Pancreas (tissue), 10 donors: ENCODE results near the gene BDH1. TPM values are rescaled to one million over a fixed set of nuclear protein-coding genes. Genes with fewer than 3 reads are reported as not detected.

Source experiments
- ATAC-seq, 4 donors: fragments of 200-7000 bp; cut with Tn5 transposase; one replicate each; pipeline versions ENCODE4 v1.8.0 to v1.9.1; 2020; ENCODE audit warnings: mild to moderate bottlenecking in 4 of 4, moderate library complexity in 4 of 4
- DNase-seq, 6 donors: peaks; one replicate each; pipeline ENCODE4 v3.0.0-alpha.2; 2020
- FAIRE-seq: peaks from 2 replicates; lab custom pipeline; 2012; peaks lifted over from hg19 to GRCh38; lab: Jason Lieb, UNC
- H3K27ac ChIP-seq, 4 donors: fragments of 200-600 bp; sonication (generic); 1 replicate in 3 of 4; 2 replicates in 1 of 4; pipeline versions ENCODE4 v1.5.0 to v1.8.0; 2020
- H3K27me3 ChIP-seq, 4 donors: fragments of 200-600 bp; one replicate each; pipeline ENCODE4 v1.8.0; 2021
- H3K36me3 ChIP-seq, 3 donors: fragments of 200-600 bp; sonication (generic) in 1 of 3; one replicate each; pipeline versions ENCODE4 v1.5.0 to v1.8.0; 2020 to 2021
- H3K4me1 ChIP-seq, 3 donors: fragments of 200-600 bp; one replicate each; pipeline ENCODE4 v1.8.0; 2021
- H3K4me3 ChIP-seq, 4 donors: fragments of 200-600 bp; sonication (generic) in 2 of 4; one replicate each; pipeline versions ENCODE4 v1.5.0 to v1.8.0; 2020 to 2021
- H3K9me3 ChIP-seq, 4 donors: fragments of 200-600 bp; one replicate each; pipeline ENCODE4 v1.8.0; 2021
- CTCF ChIP-seq, 4 donors: fragments of 200-600 bp; sonication (generic) in 3 of 4; IDR thresholded peaks; one replicate each; pipeline versions ENCODE4 v1.5.0 to v1.8.0; 2021; ENCODE audit warnings: antibody characterized with exemption in 4 of 4
- WGBS, 2 donors: extraction: QIAGEN DNeasy Blood & Tissue Kit; methylation state at CpG; one replicate each; pipeline ENCODE4 v1.1.7; 2013; 5-methylcytosine and 5-hydroxymethylcytosine counted together
- intact Hi-C, 3 donors: fragments of 100-400 bp; cut with DNase I; formaldehyde crosslinking; loops; one replicate each; pipeline versions ENCODE4 v1.11.1 to v1.14.2; 2022
- polyA plus RNA-seq, 2 donors: library from polyadenylated mRNA; stranded (reverse); fragments of 200-250 nt; gene quantifications; one replicate each; pipeline ENCODE4 v1.2.3, GENCODE V29; 2013
- total RNA-seq, 6 donors: library from RNA; stranded (reverse); fragmentation: NEBNext Ultra II Directional in 4 of 6; extraction: Animal tissue kit (Norgen Biotek cat#: 25700) in 4 of 6; gene quantifications; one replicate each; pipeline versions ENCODE4 v1.2.1 to v1.2.4, GENCODE V29; 2021 to 2023
- donor health status: healthy with polysubstance abuse.
- donor health status: DM: no; HTN: no; CAD: no; lungs with moderate emphysema.
- donor health status: DM: no; HTN: no; CAD: no.
- donor health status: control.
- donor health status: control.
- donor health status: Bipolar disorder and iron deficiency.
- donor health status: DM: yes; HTN: yes; CAD: no.
- donor health status: DM: no; HTN: no; CAD: no.
- donor health status: DM: no; HTN: no; CAD: no.
- donor health status: DM: yes; HTN: yes; CAD: no.

The BDH1 gene
- total and polyA plus RNA-seq, 8 donors, result 2.1 to 20.8 (median 8.3) TPM

DNA sequence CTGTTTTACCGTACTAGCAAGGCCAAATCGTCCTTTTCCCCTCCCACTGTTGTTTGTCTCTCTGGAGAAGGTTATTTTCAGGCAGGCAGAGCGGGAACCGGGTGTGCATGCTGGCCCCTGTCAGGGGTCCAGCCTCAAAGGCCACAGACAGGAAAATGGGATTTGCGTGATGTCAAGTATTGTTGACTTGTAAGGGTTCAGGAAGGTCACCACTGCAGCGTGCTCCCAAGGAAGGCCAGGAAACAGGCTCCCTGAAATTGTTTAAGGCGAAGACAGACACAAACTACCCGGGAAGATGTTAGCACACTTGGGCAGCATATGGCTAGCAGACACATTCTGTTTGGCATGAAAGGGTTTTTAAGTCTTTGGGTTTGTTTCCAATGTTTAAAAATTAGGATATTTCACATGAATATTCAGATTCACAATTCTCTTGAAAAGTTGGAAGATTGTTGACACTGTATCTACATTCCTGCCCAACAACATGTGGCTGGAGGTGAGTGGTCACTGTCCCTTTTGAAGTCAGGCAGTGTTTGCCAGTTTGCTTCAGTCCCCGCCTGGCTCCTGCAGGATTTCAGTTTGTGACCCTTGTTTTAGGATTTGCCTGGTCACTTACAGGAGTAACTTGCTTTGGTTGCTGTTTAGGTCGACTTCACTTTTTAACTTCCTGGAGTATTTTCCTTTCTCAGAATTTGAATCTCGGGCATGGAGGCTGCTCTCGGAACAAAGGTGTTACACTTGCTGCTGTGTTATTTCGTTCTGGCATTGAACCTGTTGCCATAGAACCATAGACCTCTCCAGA lies 90.4 kb downstream of the BDH1 start:
- intact Hi-C loops, result no loop called here
- ATAC-seq (no peak), DNase-seq (no peak), FAIRE-seq (no peak)
- Histone ChIP-seq H3K9me3 (no peaks in the 10 kb centered on the region), H3K36me3 (no peaks in the 10 kb centered on the region), H3K4me1 (peaks cover 0 to 19% (median 0%) of the 10 kb centered on the region in 3 donors), H3K27me3 (no peaks in the 10 kb centered on the region), H3K27ac (no peak overlapping the region), H3K4me3 (no peak overlapping the region)
- WGBS, 2 donors, result 80 to 85% methylated on average over 13 of the region's 13 CpGs
- no peak for TF ChIP-seq CTCF (IDR thresholded peaks at IDR 0.05)

- intact Hi-C loops, result no loop called here
- Histone ChIP-seq H3K36me3 (no peaks in the 10 kb centered on the region), H3K4me3 (no peak overlapping the region), H3K27ac (no peak overlapping the region), H3K27me3 (no peaks in the 10 kb centered on the region), H3K9me3 (no peaks in the 10 kb centered on the region), H3K4me1 (peaks cover 0 to 19% (median 0%) of the 10 kb centered on the region in 3 donors)
- TF ChIP-seq CTCF (IDR thresholded peaks at IDR 0.05), result no peak
- no peak for FAIRE-seq
- no peak for DNase-seq
- no peak for ATAC-seq
- 92 to 96% methylated on average over 9 of the region's 9 CpGs for whole genome bisulfite sequencing, 2 donors
Measured at GRCh38 chr3:197464794-197465193, 91.0 kb downstream of the BDH1 start.

- no peak for DNase-seq
- FAIRE-seq, result no peak
Measured at GRCh38 chr3:197463279-197463678, 92.5 kb downstream of the BDH1 start.

GRCh38 chr3:197462808-197463207 lies 93.0 kb downstream of the BDH1 start:
- Histone ChIP-seq H3K27ac (no peak overlapping the region), H3K4me1 (peaks cover 0 to 19% (median 0%) of the 10 kb centered on the region in 3 donors), H3K4me3 (no peak overlapping the region), H3K27me3 (no peaks in the 10 kb centered on the region), H3K9me3 (no peaks in the 10 kb centered on the region), H3K36me3 (no peaks in the 10 kb centered on the region)
- ATAC-seq, result no peak
- WGBS, 2 donors, result 68 to 73% methylated on average over 7 of the region's 7 CpGs
- no peak for FAIRE-seq
- TF ChIP-seq CTCF (IDR thresholded peaks at IDR 0.05), result no peak
- intact Hi-C loops, result no loop called here
- DNase-seq, result no peak

More at GRCh38 chr3:197463279-197463678, 92.5 kb downstream of the BDH1 start:
- H3K27me3 ChIP-seq, result no peaks in the 10 kb centered on the region
- H3K4me3 ChIP-seq, result no peak overlapping the region
- no peaks in the 10 kb centered on the region for H3K9me3 ChIP-seq
- no peaks in the 10 kb centered on the region for H3K36me3 ChIP-seq
- no peak overlapping the region for H3K27ac ChIP-seq
- 56 to 64% methylated on average over 3 of the region's 3 CpGs for WGBS, 2 donors
- peaks cover 0 to 19% (median 0%) of the 10 kb centered on the region in 3 donors for H3K4me1 ChIP-seq
- no peak for ATAC-seq
- TF ChIP-seq CTCF (IDR thresholded peaks at IDR 0.05), result no peak
- intact Hi-C loops, result no loop called here

- DNase-seq (no peak), ATAC-seq (no peak), FAIRE-seq (no peak)
- H3K4me1 ChIP-seq, result peaks cover 0 to 2% (median 0%) of the 10 kb centered on the region in 3 donors
- no peak for TF ChIP-seq CTCF (IDR thresholded peaks at IDR 0.05)
- no peak overlapping the region for H3K27ac ChIP-seq
- H3K4me3 ChIP-seq, result no peak overlapping the region
- H3K36me3 ChIP-seq, result no peaks in the 10 kb centered on the region
- H3K9me3 ChIP-seq, result no peaks in the 10 kb centered on the region
- 75 to 80% methylated on average over 6 of the region's 6 CpGs for WGBS, 2 donors
- H3K27me3 ChIP-seq, result no peaks in the 10 kb centered on the region
- intact Hi-C loops, result no loop called here
Measured at GRCh38 chr3:197460639-197461038, 95.1 kb downstream of the BDH1 start.
